Measurements from ENCODE around the gene KCNJ1. TPM values are rescaled to one million over a fixed set of nuclear protein-coding genes. Genes with fewer than 3 reads are reported as not detected.

Gene KCNJ1
- total RNA-seq, 1 experiment from 2014 or later = not detected

GRCh38 chr11:128909438-128910125, 42.5 kb upstream of the KCNJ1 start:
- no peak for DNase-seq (ENCODE audit: low spot score)
- Histone ChIP-seq H3K4me1 (ENCODE audit: insufficient read depth, low read length, poor library complexity, severe bottlenecking) (peaks cover 4% of the 10 kb centered on the region), H3K9me3 (ENCODE audit: low read depth, low read length, poor library complexity, severe bottlenecking) (no peaks in the 10 kb centered on the region), H3K4me3 (ENCODE audit: low read depth, low read length, poor library complexity, severe bottlenecking) (no peak overlapping the region), H3K36me3 (ENCODE audit: insufficient read depth, low read length, poor library complexity, severe bottlenecking) (no peaks in the 10 kb centered on the region), H3K27ac (ENCODE audit: low read depth, low read length, poor library complexity, severe bottlenecking) (no peak overlapping the region), H3K27me3 (replicated peaks; ENCODE audit: insufficient read depth, low read depth, low read length, poor library complexity) (no peaks in the 10 kb centered on the region)
- no peak for TF ChIP-seq EZH2 (IDR thresholded peaks at IDR 0.05; ENCODE audit: borderline replicate concordance, low read depth, low read length, poor library complexity, severe bottlenecking)
- TF ChIP-seq CTCF (conservative IDR thresholded peaks at IDR 0.05; ENCODE audit: low read depth, low read length) = no peak
- POLR2A ChIA-PET (ENCODE audit: low non-redundant PET) = no interaction called here
- intact Hi-C loops (cut with micrococcal nuclease; ENCODE audit: unreplicated experiment) = no loop called here
- CTCF ChIA-PET = no interaction called here
- no TSS peak for BruUV-seq (replicated peaks)

GRCh38 chr11:128908391-128909246, 41.5 kb upstream of the KCNJ1 start:
- BruUV-seq (replicated peaks) = no TSS peak
- DNase-seq (ENCODE audit: low spot score) = no peak
- Histone ChIP-seq H3K4me1 (ENCODE audit: insufficient read depth, low read length, poor library complexity, severe bottlenecking) (peaks cover 6% of the 10 kb centered on the region), H3K4me3 (ENCODE audit: low read depth, low read length, poor library complexity, severe bottlenecking) (no peak overlapping the region), H3K36me3 (ENCODE audit: insufficient read depth, low read length, poor library complexity, severe bottlenecking) (no peaks in the 10 kb centered on the region), H3K27me3 (replicated peaks; ENCODE audit: insufficient read depth, low read depth, low read length, poor library complexity) (no peaks in the 10 kb centered on the region), H3K9me3 (ENCODE audit: low read depth, low read length, poor library complexity, severe bottlenecking) (no peaks in the 10 kb centered on the region), H3K27ac (ENCODE audit: low read depth, low read length, poor library complexity, severe bottlenecking) (no peak overlapping the region)
- intact Hi-C loops (cut with micrococcal nuclease; ENCODE audit: unreplicated experiment) = no loop called here
- TF ChIP-seq CTCF (conservative IDR thresholded peaks at IDR 0.05; ENCODE audit: low read depth, low read length) (no peak), EZH2 (IDR thresholded peaks at IDR 0.05; ENCODE audit: borderline replicate concordance, low read depth, low read length, poor library complexity, severe bottlenecking) (no peak)
- ChIA-PET CTCF (interaction anchor here (0.5 kb wide), 1 partner anchor 14 kb away, joined by 3 read pairs; no protein-coding TSS in a partner anchor), POLR2A (ENCODE audit: low non-redundant PET) (no interaction called here)

- no peak overlapping the region for H3K4me3 ChIP-seq (ENCODE audit: low read depth, low read length, poor library complexity, severe bottlenecking)
- H3K4me1 ChIP-seq (ENCODE audit: insufficient read depth, low read length, poor library complexity, severe bottlenecking) = peaks cover 6% of the 10 kb centered on the region
- no peak for DNase-seq (ENCODE audit: low spot score)
- no peaks in the 10 kb centered on the region for H3K27me3 ChIP-seq (replicated peaks; ENCODE audit: insufficient read depth, low read depth, low read length, poor library complexity)
- CTCF ChIA-PET = interaction anchor here (3.5 kb wide), 1 partner anchor 49 kb away, joined by 17 read pairs; no protein-coding TSS in a partner anchor
- POLR2A ChIA-PET (ENCODE audit: low non-redundant PET) = no interaction called here
- no peak overlapping the region for H3K27ac ChIP-seq (ENCODE audit: low read depth, low read length, poor library complexity, severe bottlenecking)
- intact Hi-C loops (cut with micrococcal nuclease; ENCODE audit: unreplicated experiment) = no loop called here
- no peaks in the 10 kb centered on the region for H3K9me3 ChIP-seq (ENCODE audit: low read depth, low read length, poor library complexity, severe bottlenecking)
- no TSS peak for BruUV-seq (replicated peaks)
- no peaks in the 10 kb centered on the region for H3K36me3 ChIP-seq (ENCODE audit: insufficient read depth, low read length, poor library complexity, severe bottlenecking)
- TF ChIP-seq CTCF (conservative IDR thresholded peaks at IDR 0.05; ENCODE audit: low read depth, low read length) (no peak), EZH2 (IDR thresholded peaks at IDR 0.05; ENCODE audit: borderline replicate concordance, low read depth, low read length, poor library complexity, severe bottlenecking) (no peak)
These were observed 40.5 kb upstream of the KCNJ1 start for GRCh38 chr11:128907585-128907984.

Measured in A673 (cell line).